Testis (tissue), 2 donors: ENCODE data around the gene OPN1MW3.
"Not testable (repeated sequence)": the region's sequence is repeated elsewhere in the genome, so short reads cannot be mapped to it uniquely, and the experiment has no call there.

ENCODE experiments used
- CTCF ChIP-seq, 3 experiments: fragments of 450-650 bp in 2 of 3; fragments of 200-600 bp in 1 of 3; sonication (generic) in 1 of 3; IDR thresholded peaks; one replicate each; pipeline ENCODE4 v1.5.1; 2016 to 2019; ENCODE audit warnings: antibody characterized with exemption in 3 of 3, mild to moderate bottlenecking in 2 of 3, moderate library complexity in 1 of 3
- POLR2A ChIP-seq: fragments of 450-650 bp; IDR thresholded peaks from one replicate; pipeline ENCODE4 v1.6.1; 2017; ENCODE audit warnings: antibody characterized with exemption, mild to moderate bottlenecking, moderate library complexity

- TF ChIP-seq CTCF (IDR thresholded peaks at IDR 0.05); POLR2A: not testable (repeated sequence)
Measured at GRCh38 chrX:154257282-154257681, at the start of gene OPN1MW3.
